Esophagus squamous epithelium (tissue), 4 donors: ENCODE data around the gene AFDN.

Experiments
- POLR2A ChIP-seq, 4 donors: fragments of 450-650 bp; IDR thresholded peaks; one replicate each; pipeline ENCODE4 v1.6.1; 2017; ENCODE audit warnings: antibody characterized with exemption in 4 of 4, mild to moderate bottlenecking in 4 of 4, moderate library complexity in 3 of 4
- TF ChIP-seq, protein P1 (sequence below), 6 experiments: fragments of 450-650 bp in 4 of 6; fragments of 200-600 bp in 2 of 6; sonication (generic) in 2 of 6; IDR thresholded peaks; one replicate each; pipeline ENCODE4 v1.5.1; 2016 to 2019; ENCODE audit warnings: antibody characterized with exemption in 6 of 6, mild to moderate bottlenecking in 4 of 6, moderate library complexity in 4 of 6

- TF ChIP-seq, protein P1, sequence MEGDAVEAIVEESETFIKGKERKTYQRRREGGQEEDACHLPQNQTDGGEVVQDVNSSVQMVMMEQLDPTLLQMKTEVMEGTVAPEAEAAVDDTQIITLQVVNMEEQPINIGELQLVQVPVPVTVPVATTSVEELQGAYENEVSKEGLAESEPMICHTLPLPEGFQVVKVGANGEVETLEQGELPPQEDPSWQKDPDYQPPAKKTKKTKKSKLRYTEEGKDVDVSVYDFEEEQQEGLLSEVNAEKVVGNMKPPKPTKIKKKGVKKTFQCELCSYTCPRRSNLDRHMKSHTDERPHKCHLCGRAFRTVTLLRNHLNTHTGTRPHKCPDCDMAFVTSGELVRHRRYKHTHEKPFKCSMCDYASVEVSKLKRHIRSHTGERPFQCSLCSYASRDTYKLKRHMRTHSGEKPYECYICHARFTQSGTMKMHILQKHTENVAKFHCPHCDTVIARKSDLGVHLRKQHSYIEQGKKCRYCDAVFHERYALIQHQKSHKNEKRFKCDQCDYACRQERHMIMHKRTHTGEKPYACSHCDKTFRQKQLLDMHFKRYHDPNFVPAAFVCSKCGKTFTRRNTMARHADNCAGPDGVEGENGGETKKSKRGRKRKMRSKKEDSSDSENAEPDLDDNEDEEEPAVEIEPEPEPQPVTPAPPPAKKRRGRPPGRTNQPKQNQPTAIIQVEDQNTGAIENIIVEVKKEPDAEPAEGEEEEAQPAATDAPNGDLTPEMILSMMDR (IDR thresholded peaks at IDR 0.05): no peak
- no peak for TF ChIP-seq POLR2A (IDR thresholded peaks at IDR 0.05)
These were observed 187.7 kb downstream of the AFDN start for GRCh38 chr6:168014428-168014827.
